GM12801 (cell line): ENCODE results near the gene KIF12.

ENCODE experiments used
- CTCF ChIP-seq: IDR thresholded peaks from one replicate; pipeline ENCODE4 v1.5.1; 2011; ENCODE audit warnings: control low read depth; ENCODE audit not compliant: insufficient read length; ENCODE audit errors: extremely low read depth

KIF12 gene

GRCh38 chr9:114138552-114138971, 39.5 kb upstream of the KIF12 start:
- TF ChIP-seq CTCF = no peak

- TF ChIP-seq CTCF = no peak
Observed at GRCh38 chr9:114137831-114138230, 38.7 kb upstream of the KIF12 start.

- no peak for TF ChIP-seq CTCF
Observed at GRCh38 chr9:114134827-114135396, 35.8 kb upstream of the KIF12 start.

GRCh38 chr9:114132550-114132918, 33.4 kb upstream of the KIF12 start:
- TF ChIP-seq CTCF = no peak

GRCh38 chr9:114131808-114132549, 32.9 kb upstream of the KIF12 start:
- no peak for TF ChIP-seq CTCF

- no peak for TF ChIP-seq CTCF
Observed at GRCh38 chr9:114130624-114131277, 31.7 kb upstream of the KIF12 start.

GRCh38 chr9:114130141-114130540, 31.0 kb upstream of the KIF12 start:
- no peak for TF ChIP-seq CTCF
